HG02798 (cell line): ENCODE measurements around the gene PCSK6.

ENCODE experiments used
- ATAC-seq: cut with Tn5 transposase; IDR thresholded peaks from one replicate; pipeline ENCODE4 v1.9.1; 2021; ENCODE audit warnings: mild to moderate bottlenecking; ENCODE audit not compliant: unreplicated experiment, poor library complexity

PCSK6 gene

DNA sequence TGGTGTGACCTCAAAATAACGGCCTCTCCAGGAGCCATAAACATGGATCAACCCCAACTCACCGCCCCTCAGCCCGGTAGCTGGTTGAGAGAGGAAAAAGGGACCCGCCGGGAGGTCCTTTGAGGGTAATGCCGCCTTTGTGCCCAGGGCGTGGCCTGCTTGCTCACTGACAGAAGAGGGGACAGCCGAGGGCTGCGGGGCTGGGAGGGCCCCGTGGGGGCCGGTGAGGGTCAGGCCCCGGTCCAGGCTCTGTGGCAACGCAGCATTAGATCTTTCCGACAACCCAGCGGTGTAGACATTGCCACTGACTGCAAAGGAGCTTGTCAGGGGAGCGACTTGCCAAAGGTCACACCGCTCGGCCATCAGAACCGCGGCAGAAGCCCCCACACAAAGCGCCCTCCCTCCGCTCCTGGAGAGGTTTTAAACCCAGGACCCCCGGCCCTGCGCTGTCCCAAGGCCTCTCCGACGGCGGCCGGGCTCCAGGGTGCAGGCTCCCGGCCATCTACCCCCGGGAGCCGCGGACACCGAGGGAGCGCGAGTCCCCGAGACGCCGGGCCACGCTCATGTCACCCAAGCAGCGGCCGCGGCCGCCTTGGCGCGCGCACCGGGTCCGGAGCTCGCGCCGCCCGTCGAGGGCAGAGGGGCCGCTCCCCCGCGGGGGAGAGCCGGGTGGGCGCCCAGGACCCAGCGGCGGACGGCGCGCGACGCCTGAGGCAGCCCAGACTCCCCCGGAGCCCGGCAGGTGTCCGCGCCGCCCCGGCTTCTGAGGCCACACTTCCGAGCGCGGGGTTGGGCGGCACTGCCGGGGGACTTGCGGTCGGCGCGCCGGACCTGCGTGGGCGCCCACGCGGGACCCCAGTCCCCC is 975 bp downstream of the PCSK6 start:
- ATAC-seq, result no peak

DNA sequence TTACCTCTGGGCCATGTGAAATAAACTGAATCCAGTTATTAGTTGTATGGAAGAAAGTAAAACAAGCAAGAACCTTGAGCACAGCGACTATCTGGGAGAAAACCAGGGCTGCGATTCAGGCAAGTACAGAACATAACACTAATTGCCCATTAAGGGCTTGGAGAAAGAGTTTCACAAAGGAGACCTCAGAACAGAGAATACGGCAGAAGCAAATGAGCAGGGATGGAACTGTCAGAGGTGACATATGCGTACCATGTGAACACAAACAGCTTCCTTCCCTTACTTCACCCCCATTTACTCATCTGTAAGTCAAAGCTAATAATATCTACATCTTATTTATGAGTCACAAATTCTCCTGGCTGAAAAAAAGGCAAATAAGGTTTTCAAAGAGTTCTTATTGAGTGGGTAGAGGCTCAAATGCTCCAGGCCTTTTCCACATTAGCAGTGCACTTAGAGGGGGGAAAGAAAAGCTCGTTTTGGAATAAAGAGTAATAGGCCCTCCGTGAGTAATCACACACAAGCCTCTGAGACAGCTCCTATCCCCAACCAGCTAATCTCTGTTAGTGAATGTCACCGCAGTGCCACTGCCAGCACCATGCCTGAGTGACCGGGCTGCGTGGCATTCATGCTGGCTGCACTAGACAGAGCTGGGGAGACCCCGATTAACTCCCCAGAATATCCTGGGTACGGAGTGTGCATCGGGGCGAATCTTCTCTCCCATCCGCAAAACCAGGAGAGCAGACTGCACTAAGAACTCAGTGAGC is 2.6 kb downstream of the PCSK6 start:
- ATAC-seq, result no peak

DNA sequence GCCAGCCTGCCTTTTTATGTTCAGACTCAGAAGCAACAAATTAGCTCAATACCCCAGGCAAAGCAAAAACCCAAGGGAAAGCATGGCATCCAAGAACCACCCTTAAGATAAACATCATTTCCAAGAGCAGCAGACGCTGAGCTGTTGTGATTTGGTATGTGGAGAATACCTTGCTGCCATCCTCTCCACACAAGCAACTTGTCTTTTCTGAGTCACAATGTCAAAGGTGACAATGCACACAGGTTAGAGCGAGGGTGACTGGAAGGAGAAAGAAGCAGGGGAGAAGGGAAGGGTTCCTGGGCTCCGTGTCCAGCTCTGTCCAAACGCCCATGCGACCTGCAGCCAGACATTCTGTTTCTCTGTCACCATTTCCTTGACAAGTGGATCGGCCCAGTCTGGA is 6.0 kb downstream of the PCSK6 start:
- no peak for ATAC-seq

- ATAC-seq, result no peak
These were observed 6.8 kb downstream of the PCSK6 start for GRCh38 chr15:101482526-101483371.

GRCh38 chr15:101481917-101482525 is 7.5 kb downstream of the PCSK6 start:
- ATAC-seq, result no peak

- no peak for ATAC-seq
These were observed 8.2 kb downstream of the PCSK6 start for GRCh38 chr15:101481381-101481705.

GRCh38 chr15:101480613-101481380 is 8.7 kb downstream of the PCSK6 start:
- no peak for ATAC-seq

DNA sequence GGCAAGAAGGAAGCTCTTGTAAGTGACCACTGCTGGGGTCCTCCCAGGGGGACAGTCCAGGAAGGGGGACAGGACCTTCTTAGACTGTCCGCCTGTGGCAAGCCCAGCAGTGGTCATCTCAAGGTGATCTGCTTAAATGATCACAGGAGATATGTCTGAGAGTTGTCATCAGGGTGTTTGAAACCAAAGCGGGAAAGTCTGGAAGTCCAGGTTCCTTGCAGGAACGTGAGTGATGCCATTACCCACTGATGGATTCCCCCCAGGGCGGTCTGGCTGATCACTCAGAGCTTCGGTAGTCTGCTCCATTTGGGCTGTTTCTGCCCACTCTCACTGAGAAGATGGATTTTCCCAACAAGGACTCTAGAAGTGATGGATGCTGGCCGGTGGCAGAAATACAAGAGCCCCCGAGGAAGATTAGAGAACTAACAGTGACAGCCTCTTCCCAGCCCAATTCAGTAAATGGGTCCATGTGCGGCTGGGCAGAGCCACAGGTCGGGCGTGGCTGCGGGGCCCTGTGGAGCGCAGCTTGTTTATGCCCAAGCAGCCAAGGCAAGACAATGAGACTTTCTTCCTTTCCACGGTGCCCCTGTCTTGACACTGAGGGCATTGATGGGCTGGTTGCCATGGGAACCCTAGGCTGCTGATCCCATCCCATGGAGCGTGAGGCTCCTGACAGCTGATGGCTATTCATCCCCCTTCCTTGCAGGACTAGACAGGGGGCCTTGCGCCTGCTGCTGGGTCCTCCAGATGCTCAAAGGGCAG is 9.5 kb downstream of the PCSK6 start:
- no peak for ATAC-seq

DNA sequence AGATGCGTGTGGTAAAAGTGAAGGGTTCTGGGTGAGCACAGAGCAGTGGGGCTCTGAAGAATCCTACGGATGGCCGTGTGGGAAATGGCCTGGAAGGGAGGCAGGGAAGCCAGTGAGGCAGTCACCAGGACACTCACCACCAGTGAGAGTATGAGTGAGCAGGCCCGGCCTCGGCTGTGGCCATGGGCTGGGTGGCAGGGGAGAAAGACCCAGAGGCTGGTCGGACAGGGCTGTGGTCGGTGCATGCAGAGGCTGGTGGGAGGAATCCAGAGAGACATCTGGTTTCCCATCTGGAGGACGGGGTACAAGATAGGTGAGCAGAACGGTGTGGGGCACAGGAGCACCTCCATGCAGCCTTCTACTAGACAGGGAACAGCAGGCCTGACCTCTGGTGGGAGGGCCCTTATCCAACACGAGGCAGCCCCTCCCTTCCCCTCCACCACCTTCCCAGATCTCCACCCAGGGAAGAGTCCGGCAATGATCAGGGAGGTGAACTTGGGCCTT is 10.1 kb downstream of the PCSK6 start:
- no peak for ATAC-seq

GRCh38 chr15:101478701-101479341 is 10.7 kb downstream of the PCSK6 start:
- ATAC-seq, result no peak

DNA sequence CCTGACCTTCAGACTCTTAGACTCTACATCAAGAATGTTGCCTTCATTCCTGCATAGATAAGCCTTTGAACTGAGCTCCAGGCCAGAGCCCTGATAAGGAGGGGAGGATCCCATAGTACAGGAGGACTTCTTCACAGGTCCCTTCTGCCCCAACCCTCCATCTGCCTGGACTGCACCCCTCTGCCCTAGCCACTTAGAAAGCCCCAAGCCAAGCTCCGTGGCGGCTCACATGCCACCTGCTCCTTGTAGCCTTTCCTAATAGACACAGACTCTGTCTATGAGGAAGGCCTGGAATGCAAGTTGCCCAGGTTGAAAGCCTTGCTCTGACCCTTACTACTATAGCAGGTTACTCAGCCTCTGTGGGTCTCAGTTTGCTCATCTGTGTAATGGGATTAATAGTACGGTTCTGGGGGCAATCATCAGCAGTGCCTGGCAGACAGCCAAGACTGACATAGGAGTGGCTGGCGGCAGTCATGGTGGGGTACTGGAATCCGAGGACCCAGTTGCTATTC is 11.6 kb downstream of the PCSK6 start:
- no peak for ATAC-seq

DNA sequence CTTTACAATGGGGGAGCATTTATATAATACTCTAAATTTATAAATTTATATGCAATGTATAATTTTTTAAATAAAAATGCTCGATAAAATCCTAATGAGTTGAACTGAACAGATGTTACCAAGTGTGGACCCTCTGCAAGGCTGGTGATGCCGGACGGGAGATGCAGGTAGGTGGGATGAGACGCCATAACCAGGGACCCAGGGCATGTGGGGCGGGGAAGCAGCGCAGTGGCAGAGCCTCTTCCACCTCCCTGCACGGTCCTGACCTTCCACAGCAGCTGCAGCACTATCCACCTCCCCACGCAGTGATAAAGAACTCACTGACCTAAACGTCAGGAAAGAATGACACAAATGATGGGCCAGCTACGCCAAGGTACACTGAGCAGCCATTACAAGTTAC is 12.8 kb downstream of the PCSK6 start:
- ATAC-seq, result no peak

- no peak for ATAC-seq
These were observed 14.5 kb downstream of the PCSK6 start for GRCh38 chr15:101474983-101475382.

- ATAC-seq, result no peak
These were observed 15.3 kb downstream of the PCSK6 start for GRCh38 chr15:101474233-101474632.

- no peak for ATAC-seq
These were observed 17.5 kb downstream of the PCSK6 start for GRCh38 chr15:101472033-101472432.

DNA sequence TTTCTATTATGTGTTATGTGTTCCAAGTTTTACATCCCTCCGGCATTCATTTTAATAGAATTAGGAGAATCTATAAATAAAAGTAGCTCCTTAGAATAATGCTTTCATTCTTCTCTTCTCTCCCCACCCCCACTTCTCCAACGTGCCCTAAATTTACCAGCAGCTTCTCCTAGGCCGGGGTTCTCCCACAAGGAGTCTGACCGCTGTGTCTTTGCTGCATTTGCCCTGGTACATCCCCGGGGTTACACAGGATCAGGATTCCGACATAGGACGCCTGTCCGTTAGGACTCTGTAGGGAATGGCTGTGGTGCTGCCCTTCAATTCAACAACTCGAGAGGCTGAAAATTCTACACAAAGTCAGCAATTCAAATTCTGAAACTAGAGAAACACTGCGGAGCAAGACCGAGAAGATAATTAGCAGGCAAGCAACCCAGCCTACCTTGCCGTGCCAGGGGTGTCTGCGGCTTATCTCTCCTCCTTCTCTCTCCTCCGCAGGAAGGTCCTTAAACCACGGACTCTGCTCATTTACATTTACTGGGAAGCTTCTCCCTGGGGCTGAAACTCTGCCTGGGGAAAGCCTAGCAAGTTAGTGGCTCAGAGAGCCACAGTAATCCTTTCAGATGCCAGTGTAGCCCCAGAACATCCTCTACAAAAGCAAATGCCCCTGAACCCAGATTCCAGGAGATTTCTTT is 18.8 kb downstream of the PCSK6 start:
- ATAC-seq, result no peak

DNA sequence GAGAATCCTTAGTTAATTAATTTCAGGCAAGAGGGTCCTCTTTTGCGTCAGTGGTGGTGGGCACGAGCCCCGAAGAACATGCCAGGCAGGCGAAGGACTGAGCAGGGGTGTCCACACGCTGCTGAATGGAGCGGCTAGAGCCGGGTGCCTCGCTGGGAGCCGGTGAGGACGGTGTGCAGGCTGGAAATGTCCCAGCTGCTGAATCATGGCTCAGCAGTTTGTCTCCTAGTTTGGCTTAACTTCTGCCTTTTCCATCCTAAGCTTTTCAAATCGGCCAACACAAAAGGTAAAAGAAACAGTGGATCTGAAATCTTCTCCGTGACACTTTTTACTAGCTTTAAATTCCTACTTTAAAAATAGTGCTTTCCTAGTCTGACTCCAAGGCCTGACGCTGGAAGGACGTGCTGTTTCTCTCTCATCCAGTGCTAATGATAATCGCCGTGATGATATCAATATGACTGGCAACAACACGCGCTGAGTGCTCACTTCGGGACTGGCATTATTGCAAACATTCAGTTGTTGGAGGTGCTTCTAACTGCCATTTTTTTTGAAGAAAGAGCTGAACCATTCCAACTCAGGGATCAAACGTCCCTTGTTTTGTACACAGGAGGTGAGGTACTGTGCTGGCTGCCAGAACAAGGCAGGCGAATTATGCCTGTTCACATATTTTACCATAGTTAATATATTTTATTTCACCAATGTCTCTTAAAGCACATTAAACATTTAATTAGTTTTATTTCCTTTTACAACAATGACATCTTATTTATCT is 19.8 kb downstream of the PCSK6 start:
- ATAC-seq, result no peak
